SH-SY5Y (cell line): Measurements from ENCODE around the gene NDST4.

Experiments
- GATA2 ChIP-seq: IDR thresholded peaks from 2 replicates; pipeline ENCODE4 v1.6.1; 2011; ENCODE audit warnings: mild to moderate bottlenecking, low read depth, low read length
- GATA3 ChIP-seq: IDR thresholded peaks from 2 replicates; pipeline ENCODE4 v1.6.1; 2011; ENCODE audit warnings: low read depth, mild to moderate bottlenecking, low read length, moderate library complexity

DNA sequence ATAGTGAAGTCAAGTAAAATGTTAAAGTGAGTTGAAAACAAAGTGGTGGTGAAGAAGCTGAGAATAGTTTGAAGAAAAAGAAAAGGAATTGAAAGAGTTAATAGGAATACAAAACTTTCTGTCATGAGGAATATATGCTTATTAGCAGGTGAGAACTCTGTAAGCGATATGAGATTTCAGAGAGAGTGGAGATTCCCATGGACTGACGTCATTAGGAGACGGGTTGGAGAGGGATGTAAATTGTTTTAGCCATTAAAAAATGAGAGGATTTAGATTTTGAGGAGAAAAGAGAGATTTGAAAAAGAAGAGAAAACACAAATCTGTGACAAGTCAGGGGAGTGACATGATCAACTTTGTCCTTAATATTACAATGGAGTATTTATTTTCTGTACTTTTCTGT lies 11.7 kb downstream of the NDST4 start:
- TF ChIP-seq GATA2 (no peak), GATA3 (no peak)
